NT2/D1 (cell line): ENCODE results near the gene NRCAM.
"Not testable (repeated sequence)": the region's sequence is repeated elsewhere in the genome, so short reads cannot be mapped to it uniquely, and the experiment has no call there.

Experiments
- DNase-seq: peaks from one replicate; pipeline ENCODE4 v3.0.0-alpha.2; 2011; ENCODE audit warnings: low read depth, low spot score
- H3K27me3 ChIP-seq: 2 replicates; pipeline ENCODE4 v1.6.0; 2011; ENCODE audit warnings: mild to moderate bottlenecking; ENCODE audit not compliant: insufficient read length, insufficient read depth
- H3K36me3 ChIP-seq: 2 replicates; pipeline ENCODE4 v1.6.1; 2011; ENCODE audit warnings: mild to moderate bottlenecking, low read length, mixed read lengths; ENCODE audit not compliant: insufficient read depth, insufficient read length
- H3K4me1 ChIP-seq: 2 replicates; pipeline ENCODE4 v1.5.1; 2011; ENCODE audit not compliant: insufficient read depth, insufficient read length
- H3K4me3 ChIP-seq: 2 replicates; pipeline ENCODE4 v1.5.1; 2011; ENCODE audit warnings: low read depth; ENCODE audit not compliant: insufficient read length
- H3K9ac ChIP-seq: 2 replicates; pipeline ENCODE4 v1.6.0; 2011; ENCODE audit warnings: low read depth; ENCODE audit not compliant: insufficient read length
- H3K9me3 ChIP-seq: 2 replicates; pipeline ENCODE4 v1.5.1; 2011; ENCODE audit warnings: mild to moderate bottlenecking, low read length; ENCODE audit not compliant: insufficient read depth
- SUZ12 ChIP-seq: IDR thresholded peaks from 2 replicates; pipeline ENCODE4 v1.6.1; 2011; ENCODE audit not compliant: insufficient read length, insufficient read depth; ENCODE audit errors: extremely low read depth
- YY1 ChIP-seq: IDR thresholded peaks from 2 replicates; pipeline ENCODE4 v1.6.1; 2011; ENCODE audit not compliant: insufficient read length, insufficient read depth
- ZNF274 ChIP-seq: IDR thresholded peaks from 2 replicates; pipeline ENCODE4 v1.6.1; 2011; ENCODE audit warnings: mild to moderate bottlenecking, low read depth, low read length

The NRCAM gene

DNA sequence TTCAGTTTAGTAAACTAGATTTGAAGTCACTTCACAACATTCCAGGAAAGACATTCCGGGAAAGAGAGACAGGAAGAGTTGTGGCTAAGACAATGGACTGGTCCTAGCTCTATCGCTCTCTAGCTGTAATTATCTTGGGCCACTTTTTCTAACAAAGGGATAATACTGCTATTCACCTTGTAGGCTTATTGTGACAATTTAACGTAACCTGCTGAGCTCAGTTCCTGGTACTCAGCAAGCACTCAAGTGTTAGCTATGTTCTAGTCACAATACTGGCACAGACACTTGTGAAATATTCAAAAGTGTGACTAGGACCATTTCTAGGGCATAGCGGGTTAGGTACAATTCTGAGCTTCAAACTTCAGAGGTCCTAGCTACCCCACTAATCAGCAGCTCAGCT, 12.0 kb upstream of the NRCAM start:
- H3K4me1 ChIP-seq = no peaks in the 10 kb centered on the region
- H3K27me3 ChIP-seq = no peaks in the 10 kb centered on the region
- DNase-seq = no peak
- H3K9ac ChIP-seq = no peak overlapping the region
- no peak overlapping the region for H3K4me3 ChIP-seq
- TF ChIP-seq ZNF274 = no peak
- TF ChIP-seq SUZ12 = no peak
- TF ChIP-seq YY1 = no peak
- H3K9me3 ChIP-seq = no peaks in the 10 kb centered on the region
- no peaks in the 10 kb centered on the region for H3K36me3 ChIP-seq

DNA sequence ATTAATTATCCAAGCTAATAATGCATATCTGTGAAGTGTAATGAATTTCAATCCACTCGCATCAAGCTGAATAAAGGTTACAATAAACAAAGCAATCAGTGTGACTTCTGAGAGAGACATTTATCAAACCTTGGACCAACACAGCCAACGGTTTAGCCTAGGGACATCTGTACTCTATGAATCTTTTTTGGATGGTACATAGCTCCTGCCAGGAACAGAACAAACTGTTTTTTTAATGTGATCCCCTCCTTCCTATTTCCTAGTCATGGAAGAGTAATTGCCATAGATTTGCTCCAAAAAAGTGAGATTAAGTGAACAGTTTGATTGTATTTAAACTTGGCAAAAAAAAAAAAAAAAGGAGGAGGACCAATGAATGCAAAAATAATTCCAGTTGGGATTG, 11.2 kb upstream of the NRCAM start:
- Histone ChIP-seq H3K9ac (no peak overlapping the region), H3K4me3 (no peak overlapping the region), H3K27me3 (no peaks in the 10 kb centered on the region), H3K36me3 (no peaks in the 10 kb centered on the region), H3K4me1 (no peaks in the 10 kb centered on the region), H3K9me3 (no peaks in the 10 kb centered on the region)
- TF ChIP-seq YY1 (no peak), SUZ12 (no peak), ZNF274 (no peak)
- no peak for DNase-seq

DNA sequence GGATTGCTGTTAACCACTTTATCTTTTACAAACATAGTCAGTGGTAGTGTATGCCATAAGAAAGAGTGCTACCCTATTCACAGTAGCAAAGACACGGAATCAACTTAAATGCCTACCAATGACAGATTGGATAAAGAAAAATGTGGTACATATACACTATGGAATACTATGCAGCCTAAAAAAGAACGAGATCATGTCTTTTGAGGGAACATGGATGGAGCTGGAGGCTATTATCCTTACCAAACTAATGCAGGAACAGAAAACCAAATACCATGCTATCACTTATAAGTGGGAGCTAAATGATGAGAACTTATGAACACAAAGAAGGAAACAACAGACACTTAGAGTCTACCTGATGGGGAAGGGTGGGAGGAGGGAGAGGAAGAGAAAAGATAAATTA, 10.1 kb upstream of the NRCAM start:
- H3K27me3 ChIP-seq, H3K4me3 ChIP-seq, H3K9ac ChIP-seq, H3K36me3 ChIP-seq, H3K4me1 ChIP-seq, H3K9me3 ChIP-seq, DNase-seq: not testable (repeated sequence)

DNA sequence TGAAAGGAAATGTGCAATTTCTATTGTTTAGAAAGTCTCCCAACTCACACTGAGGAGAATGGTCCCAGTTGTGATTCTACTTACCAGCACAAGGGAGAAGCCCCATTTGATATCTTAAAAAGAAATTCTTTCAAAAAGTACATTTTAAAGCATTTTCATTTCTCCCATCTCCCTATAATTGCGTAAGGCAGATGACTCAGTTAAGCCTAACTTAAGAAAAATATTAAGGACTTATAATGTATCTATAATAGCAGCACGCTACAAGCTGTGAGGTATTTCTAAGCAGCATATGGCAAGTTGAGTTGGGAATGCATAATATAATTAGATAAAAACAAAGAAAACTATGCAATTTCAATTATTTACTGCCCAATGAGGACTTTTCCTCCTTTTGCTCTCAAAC, 8.5 kb upstream of the NRCAM start:
- no peaks in the 10 kb centered on the region for H3K36me3 ChIP-seq
- H3K4me3 ChIP-seq = no peak overlapping the region
- no peaks in the 10 kb centered on the region for H3K4me1 ChIP-seq
- TF ChIP-seq YY1 (no peak), ZNF274 (no peak), SUZ12 (no peak)
- H3K9ac ChIP-seq = no peak overlapping the region
- no peaks in the 10 kb centered on the region for H3K27me3 ChIP-seq
- DNase-seq = no peak
- no peaks in the 10 kb centered on the region for H3K9me3 ChIP-seq

DNA sequence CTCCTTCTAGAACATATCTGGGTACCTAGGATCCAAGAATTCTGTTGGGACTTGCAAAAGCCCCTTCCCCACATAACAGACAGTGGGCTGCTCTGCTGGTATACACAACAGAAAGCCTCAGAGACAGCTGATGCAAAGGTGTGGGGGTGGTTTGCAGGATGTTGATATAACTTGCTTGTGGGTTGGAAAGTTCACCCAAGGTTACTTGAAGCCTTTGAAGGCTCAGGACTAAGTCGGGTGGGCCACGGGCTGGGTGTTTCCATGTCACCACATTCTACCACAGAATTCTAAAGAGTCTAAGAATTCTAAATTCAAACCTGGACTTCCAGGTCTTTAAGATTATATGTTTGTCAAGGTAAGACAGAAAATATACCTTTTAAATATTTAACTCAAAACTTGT, 7.4 kb upstream of the NRCAM start:
- Histone ChIP-seq H3K4me1 (no peaks in the 10 kb centered on the region), H3K4me3 (no peak overlapping the region), H3K9me3 (no peaks in the 10 kb centered on the region), H3K27me3 (no peaks in the 10 kb centered on the region), H3K9ac (no peak overlapping the region), H3K36me3 (no peaks in the 10 kb centered on the region)
- DNase-seq = no peak
- TF ChIP-seq YY1 = no peak

DNA sequence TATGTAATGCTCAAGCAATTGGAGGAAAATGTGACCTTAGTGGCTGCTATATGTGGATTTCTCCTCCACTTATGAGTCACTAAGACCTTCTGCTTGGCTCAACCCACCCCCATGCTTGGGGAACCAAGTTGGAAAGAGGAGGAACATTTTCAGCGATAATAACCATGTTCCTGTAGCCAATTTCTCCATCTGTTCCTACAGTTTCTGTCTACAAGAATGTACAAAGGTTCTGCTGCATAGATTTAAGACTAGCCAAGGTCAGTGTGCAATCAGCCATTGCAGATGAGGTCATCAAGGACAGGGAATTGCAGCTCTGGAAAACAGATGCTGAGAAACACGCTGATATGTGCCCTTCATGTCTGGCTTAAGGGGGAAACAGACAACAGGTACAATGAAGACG, 5.6 kb upstream of the NRCAM start:
- Histone ChIP-seq H3K9me3 (no peaks in the 10 kb centered on the region), H3K4me1 (no peaks in the 10 kb centered on the region)
- no peak for DNase-seq

DNA sequence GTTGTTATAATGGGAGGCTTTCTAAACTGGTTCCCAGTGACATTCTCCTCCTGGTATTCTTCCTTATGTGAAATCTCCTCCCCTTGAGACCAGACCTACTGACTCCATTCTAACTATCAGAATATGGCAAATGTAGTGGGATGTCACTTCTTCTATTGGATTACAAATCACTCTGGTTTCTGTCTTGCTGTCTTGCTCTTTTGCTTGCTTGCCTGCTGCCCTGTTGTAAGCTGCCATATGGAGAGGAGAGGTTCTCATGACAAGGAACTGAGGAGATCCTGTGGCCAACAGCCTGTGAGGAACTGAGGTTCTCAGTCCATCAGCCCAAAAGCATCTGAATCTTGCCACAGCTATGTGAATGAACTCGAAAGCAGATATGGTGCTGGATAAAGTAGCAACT, 4.7 kb upstream of the NRCAM start:
- TF ChIP-seq YY1 = no peak
- TF ChIP-seq ZNF274 = no peak
- no peak for TF ChIP-seq SUZ12
- H3K4me1 ChIP-seq = no peaks in the 10 kb centered on the region
- no peak overlapping the region for H3K9ac ChIP-seq
- peaks cover 18% of the 10 kb centered on the region for H3K27me3 ChIP-seq
- H3K36me3 ChIP-seq = no peaks in the 10 kb centered on the region
- no peak for DNase-seq
- H3K4me3 ChIP-seq = no peak overlapping the region
- no peaks in the 10 kb centered on the region for H3K9me3 ChIP-seq

More for the DNA sequence above, 5.6 kb upstream of the NRCAM start:
- Histone ChIP-seq H3K9ac (no peak overlapping the region), H3K27me3 (peaks cover 15% of the 10 kb centered on the region), H3K4me3 (no peak overlapping the region), H3K36me3 (no peaks in the 10 kb centered on the region)
- no peak for TF ChIP-seq YY1
- TF ChIP-seq SUZ12 = no peak
- TF ChIP-seq ZNF274 = no peak

DNA sequence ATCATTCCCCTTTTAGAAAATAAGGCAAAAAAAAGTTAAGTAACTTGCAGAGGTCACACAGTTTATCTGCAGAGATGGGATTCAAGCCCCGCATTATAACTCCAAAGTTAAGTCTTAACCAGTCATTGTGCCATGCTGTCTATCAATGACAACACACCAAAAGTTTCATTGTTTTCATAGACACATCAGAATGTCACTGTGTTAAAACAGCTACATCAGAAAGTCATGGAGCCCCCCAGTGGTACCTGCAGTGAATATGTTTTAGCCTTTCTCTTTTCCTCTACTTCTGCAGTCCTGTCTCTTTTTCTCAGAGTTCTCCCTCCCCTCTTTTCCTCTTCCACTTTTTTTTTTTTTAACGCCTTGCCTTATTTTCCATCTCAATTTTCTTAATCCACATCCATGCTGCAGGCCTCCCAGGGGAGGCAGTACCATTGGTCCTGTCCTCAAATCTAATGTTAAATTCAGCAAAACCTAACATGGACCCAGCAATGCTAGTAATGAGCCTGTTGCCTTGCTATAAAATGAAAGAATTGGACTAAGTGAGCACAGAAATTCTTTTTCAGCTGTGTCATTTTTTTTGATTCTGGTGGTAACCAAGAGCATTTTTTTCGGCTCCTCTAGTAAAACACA, 3.8 kb upstream of the NRCAM start:
- TF ChIP-seq ZNF274 (no peak), YY1 (no peak), SUZ12 (no peak)
- peaks cover 27% of the 10 kb centered on the region for H3K27me3 ChIP-seq
- no peak for DNase-seq

DNA sequence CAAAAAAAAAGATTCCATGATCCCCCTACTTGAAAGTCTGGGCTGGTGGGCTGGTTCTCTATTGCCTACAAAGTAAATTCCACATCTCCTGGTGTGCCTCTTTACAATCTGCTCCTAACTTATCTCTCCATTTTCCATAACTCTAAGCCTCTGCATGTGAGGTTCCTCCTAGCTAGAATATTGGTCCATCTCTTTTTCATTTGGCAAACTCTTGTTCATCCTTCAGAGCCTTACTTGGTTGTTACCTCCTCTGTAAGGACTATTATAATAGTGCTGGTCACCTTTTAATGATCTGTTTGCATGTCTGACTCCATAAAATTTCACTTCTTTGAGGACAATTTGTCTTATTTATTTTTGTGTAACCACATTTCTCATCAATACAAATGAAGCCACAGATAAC, 1.6 kb upstream of the NRCAM start:
- H3K4me1 ChIP-seq = no peaks in the 10 kb centered on the region
- H3K4me3 ChIP-seq = no peak overlapping the region
- H3K9ac ChIP-seq = no peak overlapping the region
- DNase-seq = no peak
- no peaks in the 10 kb centered on the region for H3K9me3 ChIP-seq
- TF ChIP-seq ZNF274 (no peak), SUZ12 (no peak), YY1 (no peak)
- H3K36me3 ChIP-seq = no peaks in the 10 kb centered on the region
- peaks cover 33% of the 10 kb centered on the region for H3K27me3 ChIP-seq

More for the DNA sequence above, 3.8 kb upstream of the NRCAM start:
- H3K9me3 ChIP-seq = no peaks in the 10 kb centered on the region
- H3K9ac ChIP-seq = peak overlapping the region; percentile 18
- no peaks in the 10 kb centered on the region for H3K36me3 ChIP-seq
- no peaks in the 10 kb centered on the region for H3K4me1 ChIP-seq
- no peak overlapping the region for H3K4me3 ChIP-seq
